ENCODE measurements around the gene ECI2. TPM values are rescaled to one million over a fixed set of nuclear protein-coding genes. Genes with fewer than 3 reads are reported as not detected.
A peak's percentile ranks its signal among the peaks of the same experiment; 100 is the strongest.

The ECI2 gene
- total and polyA plus RNA-seq, 2 of the 13 experiments (the other 11 are each of a cell fraction or from before 2014, with no cell fraction given): 78.5 to 228 TPM

DNA sequence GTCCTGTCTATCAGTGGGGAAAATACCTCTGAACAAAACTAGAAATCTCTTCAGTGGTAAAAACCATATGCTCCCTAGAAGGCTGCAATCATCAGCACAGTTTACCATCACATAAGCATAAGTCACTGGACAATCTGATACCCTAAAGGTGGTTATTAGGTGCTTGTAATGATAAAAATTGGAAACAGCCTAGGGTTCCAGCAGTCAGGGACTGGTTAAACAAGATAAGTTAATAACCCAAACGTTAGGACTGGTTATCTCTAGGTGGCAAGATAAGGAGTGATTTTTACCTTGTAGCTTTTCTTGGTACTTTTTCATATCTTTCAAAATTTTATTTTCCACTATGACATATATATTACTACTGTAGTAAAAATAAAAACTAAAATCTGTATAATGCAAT, 11.0 kb downstream of the ECI2 start:
- Histone ChIP-seq H4K20me1 (ENCODE audit: insufficient read depth, low read length) (no peaks in the 10 kb centered on the region), H3K27me3 (ENCODE audit: control insufficient read depth in 1 of 2, insufficient read depth in 2 of 2, low read length in 2 of 2) (no peaks in the 10 kb centered on the region), H3K4me1 (ENCODE audit: insufficient read depth, low read length) (peaks cover 20% of the 10 kb centered on the region), H2AFZ (ENCODE audit: low read length) (no peak overlapping the region), H3K4me2 (ENCODE audit: low read depth, low read length) (no peak overlapping the region), H3K27ac (ENCODE audit: extremely low read length, insufficient read depth, low read length) (no peak overlapping the region), H3K9ac (ENCODE audit: insufficient read depth, low read depth, low read length) (no peak overlapping the region), H3K4me3 (replicated peaks in 1 of 3; ENCODE audit: insufficient read depth in 1 of 3, low read depth in 2 of 3, low read length in 3 of 3) (no peak overlapping the region), H3K36me3 (replicated peaks in 1 of 2; ENCODE audit: control insufficient read depth in 1 of 2, insufficient read depth in 2 of 2, low read length in 2 of 2) (peaks cover 22 to 76% of the 10 kb centered on the region in 2 experiments), H3K9me3 (ENCODE audit: low read length) (no peaks in the 10 kb centered on the region), H3K79me2 (ENCODE audit: insufficient read depth, low read length) (no peaks in the 10 kb centered on the region)
- FAIRE-seq (no peak), DNase-seq (ENCODE audit: low spot score) (no peak), ATAC-seq (no peak)
- TF ChIP-seq ZFP62 (CRISPR knock-in tag; IDR thresholded peaks at IDR 0.05) (no peak), CHD4 (IDR thresholded peaks at IDR 0.05; ENCODE audit: borderline replicate concordance, low read length) (no peak), ZNF17 (CRISPR knock-in tag; IDR thresholded peaks at IDR 0.05) (no peak), DBP (CRISPR knock-in tag; IDR thresholded peaks at IDR 0.05; ENCODE audit: not compliant biosample characterization) (no peak), NCOA1 (CRISPR knock-in tag; IDR thresholded peaks at IDR 0.05) (no peak), ZBTB37 (CRISPR knock-in tag; IDR thresholded peaks at IDR 0.05) (no peak), RARA (CRISPR knock-in tag; IDR thresholded peaks at IDR 0.05) (no peak), ZNF816 (CRISPR knock-in tag; IDR thresholded peaks at IDR 0.05; ENCODE audit: borderline replicate concordance) (no peak)
- POLR2A ChIA-PET: interaction anchor here (1.0 kb wide), 1 partner anchor 12 kb away, joined by 3 read pairs; no protein-coding TSS in a partner anchor
- intact Hi-C loops (cut with micrococcal nuclease; ENCODE audit: unreplicated experiment) (no loop called here), in situ Hi-C loops (cut with HindIII; ENCODE audit: extremely low pct_ligation_motif_present, low pct_unique_long_range_greater_than_20kb) (no loop called here)
- BruUV-seq (replicated peaks): TSS peak; percentile 17
- 81% methylated on average over 1 of the region's 1 CpG for WGBS (ENCODE audit: low lambda C conversion rate)
- CTCF ChIA-PET (ENCODE audit: low intra/inter-chr PET ratio, low total read pairs): no interaction called here

Measured in HepG2 (cell line).